Activated B cell treated with CpG ODN at 0.5 μM for 24 hours (primary cell): ENCODE data around the gene ATF7IP2. TPM values are rescaled to one million over a fixed set of nuclear protein-coding genes. Genes with fewer than 3 reads are reported as not detected.
"Not testable (repeated sequence)": the region's sequence is repeated elsewhere in the genome, so short reads cannot be mapped to it uniquely, and the experiment has no call there.

ENCODE experiments used
- ATAC-seq: fragments of 200-7000 bp; cut with Tn5 transposase; one replicate; pipeline ENCODE4 v1.10.0; 2021; ENCODE audit warnings: low read depth, mild to moderate bottlenecking, moderate library complexity
- CTCF ChIA-PET: fragments of 350-600 bp; sonication (Branson Sonifier 250); formaldehyde crosslinking; loops from one replicate; lab custom pipeline; 2021; ENCODE audit warnings: antibody characterized with exemption; lab: Charles Lee
- POLR2A ChIA-PET: fragments of 350-600 bp; sonication (Branson Sonifier 250); formaldehyde crosslinking; loops from one replicate; lab custom pipeline; 2021; ENCODE audit warnings: antibody characterized with exemption; lab: Charles Lee
- DNase-seq: peaks from one replicate; pipeline ENCODE4 v3.0.0; 2022
- H3K27ac Mint-ChIP-seq: one replicate; pipeline ENCODE4 v1.8.0; 2020; ENCODE audit warnings: mixed read lengths
- H3K27me3 Mint-ChIP-seq: one replicate; pipeline ENCODE4 v1.8.0; 2021; ENCODE audit warnings: mixed read lengths
- H3K36me3 Mint-ChIP-seq: one replicate; pipeline ENCODE4 v1.8.0; 2021; ENCODE audit warnings: low read depth, mixed read lengths
- H3K4me1 Mint-ChIP-seq: one replicate; pipeline ENCODE4 v1.8.0; 2021; ENCODE audit warnings: mixed read lengths
- H3K4me3 Mint-ChIP-seq: one replicate; pipeline ENCODE4 v1.8.0; 2020; ENCODE audit warnings: mild to moderate bottlenecking, mixed read lengths
- H3K9me3 Mint-ChIP-seq: one replicate; pipeline ENCODE4 v1.8.0; 2020; ENCODE audit warnings: mixed read lengths
- CTCF ChIP-seq: fragments of 200-600 bp; IDR thresholded peaks from one replicate; pipeline ENCODE4 v1.8.0; 2022; ENCODE audit warnings: antibody characterized with exemption, mild to moderate bottlenecking
- intact Hi-C: fragments of 100-400 bp; cut with micrococcal nuclease; formaldehyde crosslinking; loops from one replicate; pipeline ENCODE4 v1.15.1; 2024
- total RNA-seq: library from RNA; stranded (reverse); gene quantifications from 2 replicates; pipeline ENCODE4 v1.2.3, GENCODE V29; 2022

The ATF7IP2 gene
- total RNA-seq, 1 donor from 2014 or later, result 55.9 TPM

GRCh38 chr16:10428433-10429168, 42.7 kb downstream of the ATF7IP2 start:
- ATAC-seq, result no peak
- H3K4me3 Mint-ChIP-seq, result no peak overlapping the region

DNA sequence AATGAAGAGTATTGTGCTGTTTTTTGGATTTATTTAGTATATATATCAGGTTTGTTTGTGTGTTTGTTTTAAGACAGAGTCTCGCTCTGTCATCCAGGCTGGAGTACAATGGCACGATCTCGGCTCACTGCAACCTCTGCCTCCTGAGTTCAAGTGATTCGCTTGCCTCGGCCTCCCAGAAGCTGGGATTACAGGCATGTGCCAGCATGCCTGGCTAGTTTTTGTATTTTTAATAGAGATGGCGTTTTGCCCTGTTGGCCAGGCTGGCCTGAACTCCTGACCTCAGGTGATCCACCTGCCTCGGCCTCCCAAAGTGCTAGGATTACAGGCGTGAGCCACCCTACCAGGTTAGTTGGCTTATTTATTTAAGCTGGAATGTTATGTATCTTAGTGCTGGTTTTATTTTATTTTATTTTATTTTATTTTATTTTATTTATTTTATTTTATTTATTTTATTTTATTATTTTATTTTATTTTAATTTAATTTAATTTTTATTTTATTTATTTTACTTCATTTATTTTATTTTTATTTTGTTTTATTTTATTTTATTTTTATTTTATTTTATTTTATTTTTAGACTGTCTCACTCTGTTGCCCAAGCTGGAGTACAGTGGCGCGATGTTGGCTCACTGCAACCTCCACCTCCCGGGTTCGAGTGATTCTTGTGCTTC, 43.6 kb downstream of the ATF7IP2 start:
- H3K36me3 Mint-ChIP-seq, result peaks cover 49% of the 10 kb centered on the region
- H3K27ac Mint-ChIP-seq, CTCF ChIA-PET: not testable (repeated sequence)

More at GRCh38 chr16:10428433-10429168, 42.7 kb downstream of the ATF7IP2 start:
- intact Hi-C loops, result loop anchor here (10.0 kb wide), 1 partner anchor 174 kb away; no protein-coding TSS in a partner anchor
- H3K4me1 Mint-ChIP-seq, result no peaks in the 10 kb centered on the region
- ChIA-PET POLR2A (no interaction called here), CTCF (no interaction called here)
- no peaks in the 10 kb centered on the region for H3K9me3 Mint-ChIP-seq
- peaks cover 43% of the 10 kb centered on the region for H3K36me3 Mint-ChIP-seq
- DNase-seq, result no peak
- H3K27me3 Mint-ChIP-seq, result no peaks in the 10 kb centered on the region
- no peak for TF ChIP-seq CTCF
- no peak overlapping the region for H3K27ac Mint-ChIP-seq

GRCh38 chr16:10441726-10442125, 55.9 kb downstream of the ATF7IP2 start:
- CTCF ChIA-PET, result no interaction called here
- H3K4me1 Mint-ChIP-seq, result no peaks in the 10 kb centered on the region
- no peak overlapping the region for H3K27ac Mint-ChIP-seq
- no peaks in the 10 kb centered on the region for H3K27me3 Mint-ChIP-seq
- peaks cover 81% of the 10 kb centered on the region for H3K36me3 Mint-ChIP-seq
- POLR2A ChIA-PET, result no interaction called here
- DNase-seq (no peak), ATAC-seq (no peak)
- peaks cover 32% of the 10 kb centered on the region for H3K9me3 Mint-ChIP-seq
- TF ChIP-seq CTCF, result no peak
- no peak overlapping the region for H3K4me3 Mint-ChIP-seq
- intact Hi-C loops, result no loop called here

More for the DNA sequence above, 43.6 kb downstream of the ATF7IP2 start:
- H3K4me3 Mint-ChIP-seq, H3K27me3 Mint-ChIP-seq, ATAC-seq, H3K9me3 Mint-ChIP-seq, POLR2A ChIA-PET, DNase-seq, H3K4me1 Mint-ChIP-seq: not testable (repeated sequence)
- intact Hi-C loops, result loop anchor here (10.0 kb wide), 1 partner anchor 175 kb away; no protein-coding TSS in a partner anchor

- H3K27ac Mint-ChIP-seq, result no peak overlapping the region
- H3K4me1 Mint-ChIP-seq, result no peaks in the 10 kb centered on the region
- H3K27me3 Mint-ChIP-seq, result no peaks in the 10 kb centered on the region
- ATAC-seq (no peak), DNase-seq (no peak)
- ChIA-PET POLR2A (no interaction called here), CTCF (no interaction called here)
- peaks cover 47% of the 10 kb centered on the region for H3K9me3 Mint-ChIP-seq
- intact Hi-C loops, result no loop called here
- H3K4me3 Mint-ChIP-seq, result no peak overlapping the region
- no peak for TF ChIP-seq CTCF
- H3K36me3 Mint-ChIP-seq, result peaks cover 98% of the 10 kb centered on the region
These were observed 61.4 kb downstream of the ATF7IP2 start for GRCh38 chr16:10447289-10447688.

DNA sequence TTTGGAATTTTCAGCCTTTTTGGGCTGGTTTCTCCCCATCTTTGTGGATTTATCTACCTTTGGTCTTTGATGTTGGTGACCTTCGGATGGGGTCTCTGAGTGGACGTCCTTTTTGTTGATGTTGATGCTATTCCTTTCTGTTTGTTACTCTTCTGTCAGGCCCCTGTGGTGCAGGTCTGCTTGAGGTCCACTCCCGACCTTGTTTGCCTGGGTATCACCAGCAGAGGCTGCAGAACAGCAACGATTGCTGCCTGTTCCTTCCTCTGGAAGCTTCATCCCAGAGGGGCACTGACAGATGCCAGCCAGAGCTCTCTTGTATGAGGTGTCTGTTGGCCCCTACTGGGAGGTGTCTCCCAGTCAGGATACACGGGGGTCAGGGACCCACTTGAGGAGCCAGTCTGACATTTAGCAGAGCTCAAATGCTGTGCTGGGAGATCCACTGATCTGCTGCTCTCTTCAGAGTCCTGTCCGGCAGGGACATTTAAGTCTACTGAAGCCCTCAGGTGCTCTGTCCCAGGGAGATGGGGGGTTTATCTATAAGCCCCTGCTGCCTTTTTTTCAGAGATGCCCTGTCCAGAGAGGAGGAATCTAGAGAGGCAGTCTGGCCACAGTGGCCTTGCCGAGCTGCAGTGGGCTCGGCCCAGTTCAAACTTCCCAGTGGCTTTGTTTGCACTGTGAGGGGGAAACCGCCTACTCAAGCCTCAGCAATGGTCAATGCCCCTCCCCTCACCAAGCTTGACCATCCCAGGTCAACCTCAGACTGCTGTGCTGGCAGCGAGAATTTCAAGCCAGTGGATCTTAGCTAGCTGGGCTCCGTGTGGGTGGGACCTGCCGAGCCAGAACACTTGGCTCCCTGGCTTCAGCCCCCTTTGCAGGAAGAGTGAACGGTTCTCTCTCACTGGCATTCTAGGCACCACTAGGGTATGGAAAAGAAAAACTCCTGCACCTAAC, 66.6 kb downstream of the ATF7IP2 start:
- H3K4me3 Mint-ChIP-seq, H3K4me1 Mint-ChIP-seq, intact Hi-C loops, DNase-seq, CTCF ChIA-PET, ATAC-seq, H3K27ac Mint-ChIP-seq, H3K27me3 Mint-ChIP-seq: not testable (repeated sequence)
- peaks cover 22% of the 10 kb centered on the region for H3K9me3 Mint-ChIP-seq
- peaks cover 77% of the 10 kb centered on the region for H3K36me3 Mint-ChIP-seq
- POLR2A ChIA-PET, result interaction anchor here (0.6 kb wide), 1 partner anchor 177 kb away, joined by 3 read pairs; no protein-coding TSS in a partner anchor
